Heart right ventricle (tissue), 16 donors: Measurements from ENCODE around the gene EMP2. TPM values are rescaled to one million over a fixed set of nuclear protein-coding genes. Genes with fewer than 3 reads are reported as not detected.

Source experiments
- ATAC-seq, 8 donors: fragments of 200-7000 bp; cut with Tn5 transposase; one replicate each; pipeline ENCODE4 v1.9.1; 2020; ENCODE audit warnings: mild to moderate bottlenecking in 8 of 8, moderate library complexity in 8 of 8, moderate number of reproducible peaks in 1 of 8
- DNase-seq, 2 donors: peaks; one replicate each; pipeline ENCODE4 v3.0.0-alpha.2; 2020
- H3K27ac ChIP-seq, 10 donors: fragments of 200-600 bp; sonication (generic) in 2 of 10; one replicate each; pipeline versions ENCODE4 v1.5.0 to v1.8.0; 2020 to 2022; ENCODE audit warnings: mild to moderate bottlenecking in 3 of 10
- H3K27me3 ChIP-seq, 7 donors: fragments of 200-600 bp; one replicate each; pipeline ENCODE4 v1.8.0; 2021 to 2022; ENCODE audit warnings: mild to moderate bottlenecking in 2 of 7
- H3K36me3 ChIP-seq, 9 donors: fragments of 200-600 bp; sonication (generic) in 1 of 9; one replicate each; pipeline versions ENCODE4 v1.5.0 to v1.8.0; 2020 to 2022; ENCODE audit warnings: mild to moderate bottlenecking in 2 of 9
- H3K4me1 ChIP-seq, 9 donors: fragments of 200-600 bp; sonication (generic) in 1 of 9; one replicate each; pipeline versions ENCODE4 v1.5.0 to v1.8.0; 2020 to 2022; ENCODE audit warnings: mild to moderate bottlenecking in 4 of 9
- H3K4me3 ChIP-seq, 10 donors: fragments of 200-600 bp; sonication (generic) in 2 of 10; one replicate each; pipeline versions ENCODE4 v1.5.0 to v1.8.0; 2020 to 2022; ENCODE audit warnings: mild to moderate bottlenecking in 7 of 10, moderate library complexity in 2 of 10
- H3K9me3 ChIP-seq, 11 donors: fragments of 200-600 bp in 10 of 11; sonication (generic) in 2 of 11; one replicate each; pipeline versions ENCODE4 v1.5.0 to v1.8.0; 2013 to 2022; ENCODE audit warnings: mild to moderate bottlenecking in 2 of 11, control low read depth in 1 of 11, moderate library complexity in 1 of 11
- CTCF ChIP-seq, 9 donors: fragments of 200-600 bp; sonication (generic) in 2 of 9; IDR thresholded peaks; one replicate each; pipeline versions ENCODE4 v1.5.0 to v1.8.0; 2021 to 2022; ENCODE audit warnings: antibody characterized with exemption in 9 of 9, mild to moderate bottlenecking in 5 of 9, moderate library complexity in 1 of 9
- WGBS, 2 donors: extraction: QIAGEN DNeasy Blood & Tissue Kit; methylation state at CpG; one replicate each; pipeline ENCODE4 v1.1.7; 2013; ENCODE audit warnings: inconsistent platforms in 1 of 2; 5-methylcytosine and 5-hydroxymethylcytosine counted together
- intact Hi-C, 10 donors: fragments of 100-400 bp; cut with DNase I; formaldehyde crosslinking; loops; one replicate each; pipeline versions ENCODE4 v1.11.1 to v1.14.2; 2022
- polyA plus RNA-seq, 2 donors: library from polyadenylated mRNA; stranded (reverse); fragments of 200-250 nt; gene quantifications; one replicate each; pipeline ENCODE4 v1.2.3, GENCODE V29; 2013
- total RNA-seq, 10 donors: library from RNA; stranded (reverse); fragmentation: NEBNext Ultra II Directional in 3 of 10; extraction: Animal tissue kit (Norgen Biotek cat#: 25700) in 3 of 10; gene quantifications; one replicate each; pipeline versions ENCODE4 v1.2.1 to v1.2.4, GENCODE V29; 2021 to 2023
- donor health status: Arrhythmogenic right ventricular cardiomyopathy.
- donor health status: ischemic (EF 13 %, LVEDD 7.1; RV severe dilation, severe dysfunction).
- donor health status: healthy with polysubstance abuse.
- donor health status: DM: no; HTN: yes; CAD: no.
- donor health status: DM: no; HTN: no; CAD: no.
- donor health status: ischemic (EF 25% LVEDD 6.9; RV normal size, moderate dysfunction).
- donor health status: ischemic (EF 25% LVEDD 5.7; RV mildly dilated, moderate dysfunction).
- donor health status: healthy.
- donor health status: DM: yes; HTN: yes; CAD: no.
- donor health status: Ischemic cardiomyopathy.
- donor health status: ischemic (EF 35%, LVEDD 5.7; RV mildly dilated, moderate dysfunction).
- donor health status: nonischemic (EF 11% LVEDD 7.7; RV severe dilation, severe dysfunction).
- donor health status: DM: yes; HTN: yes; CAD: no.
- donor health status: PGD.
- donor health status: ischemic (EF 29% LVEDD 5.4; RV normal size, mild dysfunction).
- donor health status: nonischemic (EF 23%, LVEDD 6.1; RV moderate dilation, normal function).

Gene EMP2
- total and polyA plus RNA-seq, 12 donors: 36.1 to 108 (median 58.6) TPM

GRCh38 chr16:10522966-10523365, 57.4 kb downstream of the EMP2 start:
- Histone ChIP-seq H3K4me3 (no peak overlapping the region), H3K4me1 (peaks cover 0 to 6% (median 0%) of the 10 kb centered on the region in 9 donors), H3K36me3 (peaks cover 0 to 66% (median 14%) of the 10 kb centered on the region in 9 donors), H3K27me3 (no peaks in the 10 kb centered on the region), H3K9me3 (no peaks in the 10 kb centered on the region), H3K27ac (no peak overlapping the region)
- WGBS, 2 donors: 82% methylated on average over 2 of the region's 2 CpGs
- TF ChIP-seq CTCF (IDR thresholded peaks at IDR 0.05): no peak
- ATAC-seq (no peak), DNase-seq (no peak)
- intact Hi-C loops: loop anchor here in 8 of 10 donors (5.0 to 10.0 kb wide), 6 partner anchors 52 to 402 kb away; no protein-coding TSS in a partner anchor

GRCh38 chr16:10521681-10522274, 58.6 kb downstream of the EMP2 start:
- intact Hi-C loops: loop anchor here in 8 of 10 donors (1.0 to 10.0 kb wide), 9 partner anchors 53 to 403 kb away; no protein-coding TSS in a partner anchor
- H3K9me3 ChIP-seq: peaks cover 0 to 4% (median 0%) of the 10 kb centered on the region in 11 donors
- 35 to 52% methylated on average over 9 of the region's 9 CpGs for WGBS, 2 donors
- no peaks in the 10 kb centered on the region for H3K27me3 ChIP-seq
- peaks cover 0 to 54% (median 13%) of the 10 kb centered on the region in 9 donors for H3K36me3 ChIP-seq
- DNase-seq (peak in 1 of 2 donors; percentile 58), ATAC-seq (peak; percentile 49 to 86 (median 78))
- H3K4me3 ChIP-seq: no peak overlapping the region
- peaks cover 0 to 6% (median 0%) of the 10 kb centered on the region in 9 donors for H3K4me1 ChIP-seq
- TF ChIP-seq CTCF (IDR thresholded peaks at IDR 0.05): peak; percentile 74 to 92 (median 83)
- H3K27ac ChIP-seq: no peak overlapping the region

GRCh38 chr16:10520869-10521578, 59.4 kb downstream of the EMP2 start:
- H3K4me3 ChIP-seq: no peak overlapping the region
- H3K27me3 ChIP-seq: no peaks in the 10 kb centered on the region
- H3K27ac ChIP-seq: no peak overlapping the region
- peaks cover 0 to 11% (median 0%) of the 10 kb centered on the region in 11 donors for H3K9me3 ChIP-seq
- peaks cover 0 to 46% (median 7%) of the 10 kb centered on the region in 9 donors for H3K36me3 ChIP-seq
- H3K4me1 ChIP-seq: peaks cover 0 to 6% (median 0%) of the 10 kb centered on the region in 9 donors
- no peak for TF ChIP-seq CTCF (IDR thresholded peaks at IDR 0.05)
- DNase-seq (no peak), ATAC-seq (no peak)
- WGBS, 2 donors: 83 to 84% methylated on average over 7 of the region's 7 CpGs
- intact Hi-C loops: loop anchor here in 8 of 10 donors (1.0 to 10.0 kb wide), 9 partner anchors 54 to 404 kb away; no protein-coding TSS in a partner anchor
